IMR-90 (cell line): Measurements from ENCODE around the gene TMEM163. TPM values are rescaled to one million over a fixed set of nuclear protein-coding genes. Genes with fewer than 3 reads are reported as not detected.

ENCODE experiments used
- ATAC-seq: fragments of 200-7000 bp; cut with Tn5 transposase; 2 replicates; pipeline ENCODE4 v1.9.1; 2020; ENCODE audit warnings: low read depth, mild to moderate bottlenecking, moderate library complexity
- BruUV-seq: library from RNA; stranded (reverse); fragments of 400-500 nt; replicated peaks from 2 replicates; lab custom pipeline; 2021; lab: Mats Ljungman, UMichigan
- CTCF ChIA-PET: fragments of 300-600 bp; formaldehyde crosslinking; extraction: SDS; loops from one replicate; lab custom pipeline; 2021; ENCODE audit warnings: antibody characterized with exemption; lab: Yijun Ruan, JAX
- POLR2A ChIA-PET: fragments of 300-600 bp; sonication (Branson Sonifier 250); formaldehyde crosslinking; loops from one replicate; lab custom pipeline; 2022; ENCODE audit warnings: antibody characterized with exemption; ENCODE audit not compliant: unreplicated experiment; lab: Charles Lee
- DNase-seq: peaks from one replicate; pipeline ENCODE4 v3.0.0; 2013
- H2AFZ ChIP-seq: replicated peaks from 2 replicates; pipeline ENCODE3; 2013; ENCODE audit warnings: low read length, mild to moderate bottlenecking; ENCODE audit not compliant: poor library complexity
- H2AK5ac ChIP-seq: 2 replicates; pipeline ENCODE4 v1.6.1; 2013; ENCODE audit warnings: low read depth, low read length, inconsistent platforms
- H2AK9ac ChIP-seq: replicated peaks from 2 replicates; pipeline ENCODE3; 2013; ENCODE audit warnings: mild to moderate bottlenecking, low read depth, low read length, moderate library complexity; ENCODE audit not compliant: poor library complexity
- H2BK120ac ChIP-seq: 2 replicates; pipeline ENCODE4 v1.6.1; 2013; ENCODE audit warnings: low read depth, low read length, inconsistent platforms
- H2BK15ac ChIP-seq: 3 replicates; pipeline ENCODE4 v1.6.1; 2013; ENCODE audit warnings: low read depth, low read length, inconsistent platforms
- H2BK20ac ChIP-seq: 2 replicates; pipeline ENCODE4 v1.6.1; 2013; ENCODE audit warnings: low read depth, mild to moderate bottlenecking, inconsistent platforms, low read length, moderate library complexity
- H2BK5ac ChIP-seq: 2 replicates; pipeline ENCODE4 v1.6.1; 2013; ENCODE audit warnings: mild to moderate bottlenecking, low read depth, low read length, inconsistent platforms; ENCODE audit not compliant: poor library complexity, severe bottlenecking
- H3K14ac ChIP-seq: replicated peaks from 2 replicates; pipeline ENCODE4 v1.6.1; 2013; ENCODE audit warnings: low read depth, low read length, inconsistent platforms
- H3K18ac ChIP-seq: 2 replicates; pipeline ENCODE4 v1.6.1; 2013; ENCODE audit warnings: low read depth, low read length, control low read depth
- H3K23ac ChIP-seq: 2 replicates; pipeline ENCODE4 v1.6.1; 2013; ENCODE audit warnings: low read depth, low read length, inconsistent platforms
- H3K27ac ChIP-seq: 2 replicates; pipeline ENCODE4 v1.5.1; 2013; ENCODE audit warnings: mild to moderate bottlenecking, control low read depth, low read length; ENCODE audit not compliant: insufficient read depth
- H3K27me3 ChIP-seq: 2 replicates; pipeline ENCODE4 v1.6.1; 2013; ENCODE audit warnings: low read length; ENCODE audit not compliant: control insufficient read depth, insufficient read depth
- H3K36me3 ChIP-seq: 2 replicates; pipeline ENCODE4 v1.6.1; 2013; ENCODE audit warnings: low read length, mixed read lengths; ENCODE audit not compliant: control insufficient read depth, insufficient read depth
- H3K4ac ChIP-seq: 2 replicates; pipeline ENCODE4 v1.6.1; 2013; ENCODE audit warnings: low read depth, low read length, inconsistent platforms
- H3K4me1 ChIP-seq: 2 replicates; pipeline ENCODE4 v1.6.1; 2013; ENCODE audit warnings: low read length, mixed read lengths; ENCODE audit not compliant: control insufficient read depth, insufficient read depth
- H3K4me2 ChIP-seq: 2 replicates; pipeline ENCODE4 v1.6.1; 2013; ENCODE audit warnings: low read depth, mild to moderate bottlenecking, control low read depth, low read length, moderate library complexity
- H3K4me3 ChIP-seq: 2 replicates; pipeline ENCODE4 v1.5.1; 2013; ENCODE audit warnings: low read depth, mild to moderate bottlenecking, control low read depth, low read length, moderate library complexity; ENCODE audit not compliant: insufficient read depth
- H3K56ac ChIP-seq: 2 replicates; pipeline ENCODE4 v1.6.1; 2013; ENCODE audit warnings: low read length, inconsistent platforms; ENCODE audit not compliant: insufficient read depth; ENCODE audit errors: extremely low read depth
- H3K79me1 ChIP-seq, 2 experiments: 2 replicates each; pipeline ENCODE4 v1.6.1; 2013; ENCODE audit warnings: low read length in 2 of 2, inconsistent platforms in 1 of 2, low read depth in 1 of 2
- H3K9ac ChIP-seq: 2 replicates; pipeline ENCODE4 v1.6.1; 2013; ENCODE audit warnings: low read depth, low read length, control low read depth
- H3K9me1 ChIP-seq: 2 replicates; pipeline ENCODE4 v1.6.1; 2013; ENCODE audit warnings: low read length, inconsistent platforms; ENCODE audit not compliant: insufficient read depth
- H3K9me3 ChIP-seq: 2 replicates; pipeline ENCODE4 v1.6.1; 2013; ENCODE audit warnings: low read length; ENCODE audit not compliant: control insufficient read depth, insufficient read depth
- H4K20me1 ChIP-seq: 2 replicates; pipeline ENCODE4 v1.6.1; 2013; ENCODE audit warnings: low read length, inconsistent platforms; ENCODE audit not compliant: insufficient read depth
- H4K5ac ChIP-seq: 2 replicates; pipeline ENCODE4 v1.6.1; 2013; ENCODE audit warnings: mild to moderate bottlenecking, low read depth, low read length, control low read depth
- H4K8ac ChIP-seq, 2 experiments: 2 replicates each; pipeline ENCODE4 v1.6.1; 2013; ENCODE audit warnings: low read depth in 2 of 2, low read length in 2 of 2, control low read depth in 1 of 2, inconsistent platforms in 1 of 2
- H4K91ac ChIP-seq: 2 replicates; pipeline ENCODE4 v1.6.1; 2013; ENCODE audit warnings: low read depth, low read length, inconsistent platforms; ENCODE audit not compliant: insufficient read depth
- BHLHE40 ChIP-seq: fragments of 150-350 bp; IDR thresholded peaks from 2 replicates; pipeline ENCODE4 v1.6.1; 2016; ENCODE audit warnings: mild to moderate bottlenecking, low read depth, low read length
- CEBPB ChIP-seq: IDR thresholded peaks from 2 replicates; pipeline ENCODE4 v1.6.1; 2012; ENCODE audit warnings: low read depth, low read length, improper control_type of control experiment
- CTCF ChIP-seq: conservative IDR thresholded peaks from 2 replicates; pipeline ENCODE4 v1.5.1; 2012; ENCODE audit warnings: mild to moderate bottlenecking, low read depth, low read length, improper control_type of control experiment
- ELK1 ChIP-seq: fragments of 150-350 bp; IDR thresholded peaks from 2 replicates; pipeline ENCODE4 v1.6.1; 2016; ENCODE audit warnings: low read depth, mild to moderate bottlenecking, low read length, moderate library complexity, borderline replicate concordance
- FOS ChIP-seq: fragments of 150-350 bp; IDR thresholded peaks from 2 replicates; pipeline ENCODE4 v1.6.1; 2016; ENCODE audit warnings: low read depth, low read length
- MAFK ChIP-seq: IDR thresholded peaks from 2 replicates; pipeline ENCODE4 v1.6.1; 2012; ENCODE audit warnings: low read depth, low read length, improper control_type of control experiment
- MXI1 ChIP-seq: IDR thresholded peaks from 2 replicates; pipeline ENCODE4 v1.6.1; 2012; ENCODE audit warnings: low read depth, mild to moderate bottlenecking, low read length, moderate library complexity, borderline replicate concordance
- NFE2L2 ChIP-seq: fragments of 150-350 bp; IDR thresholded peaks from 2 replicates; pipeline ENCODE4 v1.6.1; 2016; ENCODE audit warnings: low read depth, mild to moderate bottlenecking, low read length
- POLR2A ChIP-seq: IDR thresholded peaks from 2 replicates; pipeline ENCODE4 v1.6.1; 2012; ENCODE audit warnings: mild to moderate bottlenecking, low read depth, low read length
- RAD21 ChIP-seq: IDR thresholded peaks from 2 replicates; pipeline ENCODE4 v1.6.1; 2012; ENCODE audit warnings: low read length, improper control_type of control experiment
- RCOR1 ChIP-seq: IDR thresholded peaks from 2 replicates; pipeline ENCODE4 v1.6.1; 2012; ENCODE audit warnings: mild to moderate bottlenecking, low read length, improper control_type of control experiment; ENCODE audit not compliant: insufficient replicate concordance
- RFX5 ChIP-seq: IDR thresholded peaks from 2 replicates; pipeline ENCODE4 v1.8.0; 2012; ENCODE audit warnings: low read depth, mild to moderate bottlenecking, low read length, moderate library complexity
- SMC3 ChIP-seq: fragments of 150-350 bp; IDR thresholded peaks from 2 replicates; pipeline ENCODE4 v1.6.1; 2016; ENCODE audit warnings: low read depth, mild to moderate bottlenecking, antibody characterized with exemption, low read length, moderate library complexity
- USF2 ChIP-seq: fragments of 150-350 bp; IDR thresholded peaks from 2 replicates; pipeline ENCODE4 v1.6.1; 2017; ENCODE audit warnings: mild to moderate bottlenecking, antibody characterized with exemption, low read length, low read depth
- WGBS, 2 experiments: methylation state at CpG; one replicate each; pipeline versions ENCODE4 v1.1.5 to v1.1.7; 2013; ENCODE audit warnings: missing lambda C conversion rate in 2 of 2; ENCODE audit not compliant: insufficient read length in 1 of 2; ENCODE audit errors: extremely low coverage in 2 of 2; 5-methylcytosine and 5-hydroxymethylcytosine counted together
- dilution Hi-C: fragments of 300-500 bp; cut with HindIII; formaldehyde crosslinking; loops from one replicate; pipeline ENCODE4 v1.14.3; 2018; ENCODE audit warnings: low sequenced_read_pairs; ENCODE audit not compliant: unreplicated experiment
- in situ Hi-C: fragments of 300-500 bp; cut with MboI; formaldehyde crosslinking; loops from 3 replicates; pipeline ENCODE4 v1.14.3; 2019; ENCODE audit warnings: low sequenced_read_pairs, inconsistent platforms, mixed read lengths
- intact Hi-C: fragments of 100-400 bp; cut with micrococcal nuclease; formaldehyde crosslinking; loops from 2 replicates; pipeline ENCODE4 v1.10.0; 2022
- polyA plus RNA-seq, 3 experiments: library from polyadenylated mRNA; depleted of rRNA; stranded (reverse); fragments of >200 nt; gene quantifications; 2 replicates each; pipeline ENCODE4 v1.2.3, GENCODE V29; 2012; ENCODE audit warnings: low replicate concordance in 1 of 3
- total RNA-seq: library from RNA; depleted of rRNA; stranded (reverse); fragments of >200 nt; gene quantifications from 2 replicates; pipeline ENCODE4 v1.2.3, GENCODE V29; 2012

Gene TMEM163
- total and polyA plus RNA-seq, 2 of the 4 experiments (the other 2 are of a cell fraction), result not detected

GRCh38 chr2:134522496-134523455, 196.0 kb downstream of the TMEM163 start:
- H4K8ac ChIP-seq, result no peak overlapping the region
- no peak overlapping the region for H3K9ac ChIP-seq
- POLR2A ChIA-PET, result no interaction called here
- no peak overlapping the region for H2AFZ ChIP-seq
- no peaks in the 10 kb centered on the region for H4K20me1 ChIP-seq
- no peaks in the 10 kb centered on the region for H3K4me1 ChIP-seq
- no TSS peak for BruUV-seq
- H3K9me1 ChIP-seq, result no peaks in the 10 kb centered on the region
- H3K36me3 ChIP-seq, result no peaks in the 10 kb centered on the region
- no peak overlapping the region for H2BK20ac ChIP-seq
- no peaks in the 10 kb centered on the region for H3K79me1 ChIP-seq
- H3K23ac ChIP-seq, result no peak overlapping the region
- H2AK5ac ChIP-seq, result no peak overlapping the region
- H4K91ac ChIP-seq, result no peak overlapping the region
- DNase-seq (no peak), ATAC-seq (no peak)
- in situ Hi-C loops, result no loop called here
- H4K5ac ChIP-seq, result no peak overlapping the region
- H2BK15ac ChIP-seq, result no peak overlapping the region
- H2BK120ac ChIP-seq, result no peak overlapping the region
- H3K18ac ChIP-seq, result no peak overlapping the region
- intact Hi-C loops, result no loop called here
- H3K9me3 ChIP-seq, result no peaks in the 10 kb centered on the region
- H2BK5ac ChIP-seq, result no peak overlapping the region
- H3K27me3 ChIP-seq, result peaks cover 24% of the 10 kb centered on the region
- CTCF ChIA-PET, result no interaction called here
- H2AK9ac ChIP-seq, result no peak overlapping the region
- TF ChIP-seq CEBPB (no peak), ELK1 (no peak), USF2 (no peak), POLR2A (no peak), NFE2L2 (no peak), SMC3 (no peak), MAFK (no peak), RFX5 (no peak), MXI1 (no peak), BHLHE40 (no peak), RAD21 (no peak), RCOR1 (no peak), FOS (no peak), CTCF (no peak)
- H3K56ac ChIP-seq, result no peak overlapping the region
- no peak overlapping the region for H3K27ac ChIP-seq
- dilution Hi-C loops, result no loop called here
- H3K4me3 ChIP-seq, result no peak overlapping the region
- no CpG with 5 or more reads among the region's 13 CpGs for WGBS, 2 experiments
- no peak overlapping the region for H3K4ac ChIP-seq
- H3K14ac ChIP-seq, result no peak overlapping the region
- no peak overlapping the region for H3K4me2 ChIP-seq
